WTC11 (cell line): ENCODE data around the gene MDH2. TPM values are rescaled to one million over a fixed set of nuclear protein-coding genes. Genes with fewer than 3 reads are reported as not detected.

Source experiments
- ATF1 ChIP-seq: sonication (generic); formaldehyde crosslinking; IDR thresholded peaks from 2 replicates; pipeline ENCODE4 v1.8.1; 2023; ENCODE audit warnings: mild to moderate bottlenecking, moderate library complexity, missing genetic modification reagents
- E2F5 ChIP-seq: sonication (generic); formaldehyde crosslinking; IDR thresholded peaks from 2 replicates; pipeline ENCODE4 v1.8.1; 2022; ENCODE audit warnings: mild to moderate bottlenecking, moderate library complexity, missing genetic modification reagents
- EMX1 ChIP-seq: fragments of 250-450 bp; sonication (Bioruptor Pico); IDR thresholded peaks from 2 replicates; pipeline ENCODE4 v1.8.0; 2021; ENCODE audit warnings: mild to moderate bottlenecking
- ESRRA ChIP-seq: sonication (generic); formaldehyde crosslinking; IDR thresholded peaks from 2 replicates; pipeline ENCODE4 v1.8.1; 2022; ENCODE audit warnings: mild to moderate bottlenecking, missing genetic modification reagents, borderline replicate concordance
- FOXK1 ChIP-seq: sonication (generic); formaldehyde crosslinking; IDR thresholded peaks from 2 replicates; pipeline ENCODE4 v1.8.0; 2022; ENCODE audit warnings: mild to moderate bottlenecking, moderate library complexity, missing genetic modification reagents
- FOXP1 ChIP-seq: sonication (generic); formaldehyde crosslinking; IDR thresholded peaks from 2 replicates; pipeline ENCODE4 v1.8.0; 2022; ENCODE audit warnings: missing genetic modification reagents, mild to moderate bottlenecking, moderate library complexity, borderline replicate concordance
- FOXP4 ChIP-seq: sonication (generic); formaldehyde crosslinking; IDR thresholded peaks from 2 replicates; pipeline ENCODE4 v1.8.0; 2022; ENCODE audit warnings: mild to moderate bottlenecking, missing genetic modification reagents
- GTF2I ChIP-seq: fragments of 250-450 bp; sonication (Bioruptor Pico); conservative IDR thresholded peaks from 2 replicates; pipeline ENCODE4 v1.4.0; 2021; ENCODE audit warnings: mild to moderate bottlenecking
- KAT7 ChIP-seq: sonication (generic); formaldehyde crosslinking; IDR thresholded peaks from 2 replicates; pipeline ENCODE4 v1.8.1; 2023; ENCODE audit warnings: missing genetic modification reagents, mild to moderate bottlenecking, borderline replicate concordance
- MLX ChIP-seq: sonication (generic); formaldehyde crosslinking; IDR thresholded peaks from 2 replicates; pipeline ENCODE4 v1.8.1; 2023; ENCODE audit warnings: mild to moderate bottlenecking, missing genetic modification reagents, moderate library complexity
- NFATC4 ChIP-seq: fragments of 250-450 bp; sonication (Bioruptor Pico); IDR thresholded peaks from 2 replicates; pipeline ENCODE4 v1.9.0; 2021; ENCODE audit warnings: mild to moderate bottlenecking
- NR1H2 ChIP-seq: sonication (generic); formaldehyde crosslinking; IDR thresholded peaks from 2 replicates; pipeline ENCODE4 v1.9.0; 2021; ENCODE audit warnings: mild to moderate bottlenecking, moderate library complexity, missing genetic modification reagents
- PRRX2 ChIP-seq: fragments of 250-450 bp; sonication (Bioruptor Pico); IDR thresholded peaks from 2 replicates; pipeline ENCODE4 v1.8.0; 2021; ENCODE audit warnings: mild to moderate bottlenecking
- RORB ChIP-seq: fragments of 250-450 bp; sonication (Bioruptor Pico); IDR thresholded peaks from 2 replicates; pipeline ENCODE4 v1.9.0; 2021; ENCODE audit warnings: mild to moderate bottlenecking
- SMAD3 ChIP-seq: sonication (generic); formaldehyde crosslinking; IDR thresholded peaks from 2 replicates; pipeline ENCODE4 v1.8.0; 2022; ENCODE audit warnings: missing genetic modification reagents, mild to moderate bottlenecking, borderline replicate concordance
- SMAD4 ChIP-seq: sonication (generic); formaldehyde crosslinking; IDR thresholded peaks from 2 replicates; pipeline ENCODE4 v1.8.0; 2022; ENCODE audit warnings: mild to moderate bottlenecking, missing genetic modification reagents
- TP53 ChIP-seq: sonication (generic); formaldehyde crosslinking; IDR thresholded peaks from 2 replicates; pipeline ENCODE4 v1.8.1; 2023; ENCODE audit warnings: mild to moderate bottlenecking, missing genetic modification reagents
- ZBTB21 ChIP-seq: sonication (generic); formaldehyde crosslinking; IDR thresholded peaks from 2 replicates; pipeline ENCODE4 v1.8.1; 2023; ENCODE audit warnings: mild to moderate bottlenecking, missing genetic modification reagents, borderline replicate concordance
- ZNF121 ChIP-seq: sonication (generic); formaldehyde crosslinking; IDR thresholded peaks from 2 replicates; pipeline ENCODE4 v1.8.0; 2023; ENCODE audit warnings: missing genetic modification reagents
- ZNF138 ChIP-seq: sonication (generic); formaldehyde crosslinking; conservative IDR thresholded peaks from 2 replicates; pipeline ENCODE4 v1.8.1; 2022; ENCODE audit warnings: mild to moderate bottlenecking, moderate library complexity, missing genetic modification reagents
- ZNF219 ChIP-seq: sonication (generic); formaldehyde crosslinking; IDR thresholded peaks from 2 replicates; pipeline ENCODE4 v1.8.0; 2023; ENCODE audit warnings: missing genetic modification reagents, mild to moderate bottlenecking, borderline replicate concordance
- ZNF263 ChIP-seq: sonication (generic); formaldehyde crosslinking; IDR thresholded peaks from 2 replicates; pipeline ENCODE4 v1.8.1; 2022; ENCODE audit warnings: low read depth, mild to moderate bottlenecking, moderate library complexity, missing genetic modification reagents
- ZNF281 ChIP-seq: sonication (generic); formaldehyde crosslinking; IDR thresholded peaks from 2 replicates; pipeline ENCODE4 v1.8.0; 2023; ENCODE audit warnings: mild to moderate bottlenecking, missing genetic modification reagents
- ZNF512 ChIP-seq: sonication (generic); formaldehyde crosslinking; IDR thresholded peaks from 2 replicates; pipeline ENCODE4 v1.8.1; 2022; ENCODE audit warnings: missing genetic modification reagents, borderline replicate concordance
- ZNF532 ChIP-seq: fragments of 250-450 bp; sonication (Bioruptor Pico); IDR thresholded peaks from 2 replicates; pipeline ENCODE4 v1.9.0; 2021; ENCODE audit warnings: mild to moderate bottlenecking, borderline replicate concordance
- ZNF671 ChIP-seq: fragments of 250-450 bp; sonication (Bioruptor Pico); IDR thresholded peaks from 2 replicates; pipeline ENCODE4 v1.8.0; 2021; ENCODE audit warnings: mild to moderate bottlenecking
- total RNA-seq: library from RNA; stranded (reverse); gene quantifications from 3 replicates; pipeline ENCODE4 v1.2.3, GENCODE V29; 2021

Gene MDH2
- total RNA-seq, 1 experiment from 2014 or later: 333 TPM

- TF ChIP-seq RORB (CRISPR knock-in tag) (no peak), ZNF281 (CRISPR knock-in tag) (no peak), GTF2I (no peak), ZNF512 (no peak), FOXP1 (peak; percentile 88; the same call in 1 of the 2 replicates), SMAD3 (CRISPR knock-in tag) (peak; percentile 50), KAT7 (no peak; the same call in 1 of the 2 replicates), ATF1 (CRISPR knock-in tag) (no peak), FOXK1 (CRISPR knock-in tag) (no peak; the same call in 1 of the 2 replicates), EMX1 (CRISPR knock-in tag) (peak; percentile 39; the same call in 1 of the 2 replicates), ZNF671 (CRISPR knock-in tag) (no peak), SMAD4 (CRISPR knock-in tag) (no peak), ZNF138 (CRISPR knock-in tag) (no peak), E2F5 (CRISPR knock-in tag) (0 out of 2 replicates have a peak, but pooled peaks have one; percentile 37), ZNF121 (CRISPR knock-in tag) (no peak), MLX (CRISPR knock-in tag) (peak; percentile 87; the same call in 1 of the 2 replicates), ZBTB21 (CRISPR knock-in tag) (no peak), ESRRA (CRISPR knock-in tag) (peak; percentile 94), FOXP4 (CRISPR knock-in tag) (peak; percentile 88; the same call in 1 of the 2 replicates), TP53 (no peak), ZNF532 (no peak), NR1H2 (CRISPR knock-in tag) (no peak), ZNF219 (no peak), ZNF263 (no peak), NFATC4 (CRISPR knock-in tag) (no peak), PRRX2 (no peak)
These were observed at the start of gene MDH2, which contains the start of gene STYXL1 (continued) for GRCh38 chr7:76047811-76048667.
